IMR-90 (cell line): ENCODE results near the gene RGS17. TPM values are rescaled to one million over a fixed set of nuclear protein-coding genes. Genes with fewer than 3 reads are reported as not detected.
"Not testable (repeated sequence)": the region's sequence is repeated elsewhere in the genome, so short reads cannot be mapped to it uniquely, and the experiment has no call there.

Source experiments
- ATAC-seq: fragments of 200-7000 bp; cut with Tn5 transposase; 2 replicates; pipeline ENCODE4 v1.9.1; 2020; ENCODE audit warnings: low read depth, mild to moderate bottlenecking, moderate library complexity
- BruUV-seq: library from RNA; stranded (reverse); fragments of 400-500 nt; replicated peaks from 2 replicates; lab custom pipeline; 2021; lab: Mats Ljungman, UMichigan
- CTCF ChIA-PET: fragments of 300-600 bp; formaldehyde crosslinking; extraction: SDS; loops from one replicate; lab custom pipeline; 2021; ENCODE audit warnings: antibody characterized with exemption; lab: Yijun Ruan, JAX
- POLR2A ChIA-PET: fragments of 300-600 bp; sonication (Branson Sonifier 250); formaldehyde crosslinking; loops from one replicate; lab custom pipeline; 2022; ENCODE audit warnings: antibody characterized with exemption; ENCODE audit not compliant: unreplicated experiment; lab: Charles Lee
- DNase-seq: peaks from one replicate; pipeline ENCODE4 v3.0.0; 2013
- H2AFZ ChIP-seq: replicated peaks from 2 replicates; pipeline ENCODE3; 2013; ENCODE audit warnings: low read length, mild to moderate bottlenecking; ENCODE audit not compliant: poor library complexity
- H2AK5ac ChIP-seq: 2 replicates; pipeline ENCODE4 v1.6.1; 2013; ENCODE audit warnings: low read depth, low read length, inconsistent platforms
- H2AK9ac ChIP-seq: replicated peaks from 2 replicates; pipeline ENCODE3; 2013; ENCODE audit warnings: mild to moderate bottlenecking, low read depth, low read length, moderate library complexity; ENCODE audit not compliant: poor library complexity
- H2BK120ac ChIP-seq: 2 replicates; pipeline ENCODE4 v1.6.1; 2013; ENCODE audit warnings: low read depth, low read length, inconsistent platforms
- H2BK15ac ChIP-seq: 3 replicates; pipeline ENCODE4 v1.6.1; 2013; ENCODE audit warnings: low read depth, low read length, inconsistent platforms
- H2BK20ac ChIP-seq: 2 replicates; pipeline ENCODE4 v1.6.1; 2013; ENCODE audit warnings: low read depth, mild to moderate bottlenecking, inconsistent platforms, low read length, moderate library complexity
- H2BK5ac ChIP-seq: 2 replicates; pipeline ENCODE4 v1.6.1; 2013; ENCODE audit warnings: mild to moderate bottlenecking, low read depth, low read length, inconsistent platforms; ENCODE audit not compliant: poor library complexity, severe bottlenecking
- H3K14ac ChIP-seq: replicated peaks from 2 replicates; pipeline ENCODE4 v1.6.1; 2013; ENCODE audit warnings: low read depth, low read length, inconsistent platforms
- H3K18ac ChIP-seq: 2 replicates; pipeline ENCODE4 v1.6.1; 2013; ENCODE audit warnings: low read depth, low read length, control low read depth
- H3K23ac ChIP-seq: 2 replicates; pipeline ENCODE4 v1.6.1; 2013; ENCODE audit warnings: low read depth, low read length, inconsistent platforms
- H3K27ac ChIP-seq: 2 replicates; pipeline ENCODE4 v1.5.1; 2013; ENCODE audit warnings: mild to moderate bottlenecking, control low read depth, low read length; ENCODE audit not compliant: insufficient read depth
- H3K27me3 ChIP-seq: 2 replicates; pipeline ENCODE4 v1.6.1; 2013; ENCODE audit warnings: low read length; ENCODE audit not compliant: control insufficient read depth, insufficient read depth
- H3K36me3 ChIP-seq: 2 replicates; pipeline ENCODE4 v1.6.1; 2013; ENCODE audit warnings: low read length, mixed read lengths; ENCODE audit not compliant: control insufficient read depth, insufficient read depth
- H3K4ac ChIP-seq: 2 replicates; pipeline ENCODE4 v1.6.1; 2013; ENCODE audit warnings: low read depth, low read length, inconsistent platforms
- H3K4me1 ChIP-seq: 2 replicates; pipeline ENCODE4 v1.6.1; 2013; ENCODE audit warnings: low read length, mixed read lengths; ENCODE audit not compliant: control insufficient read depth, insufficient read depth
- H3K4me2 ChIP-seq: 2 replicates; pipeline ENCODE4 v1.6.1; 2013; ENCODE audit warnings: low read depth, mild to moderate bottlenecking, control low read depth, low read length, moderate library complexity
- H3K4me3 ChIP-seq: 2 replicates; pipeline ENCODE4 v1.5.1; 2013; ENCODE audit warnings: low read depth, mild to moderate bottlenecking, control low read depth, low read length, moderate library complexity; ENCODE audit not compliant: insufficient read depth
- H3K56ac ChIP-seq: 2 replicates; pipeline ENCODE4 v1.6.1; 2013; ENCODE audit warnings: low read length, inconsistent platforms; ENCODE audit not compliant: insufficient read depth; ENCODE audit errors: extremely low read depth
- H3K79me1 ChIP-seq, 2 experiments: 2 replicates each; pipeline ENCODE4 v1.6.1; 2013; ENCODE audit warnings: low read length in 2 of 2, inconsistent platforms in 1 of 2, low read depth in 1 of 2
- H3K9ac ChIP-seq: 2 replicates; pipeline ENCODE4 v1.6.1; 2013; ENCODE audit warnings: low read depth, low read length, control low read depth
- H3K9me1 ChIP-seq: 2 replicates; pipeline ENCODE4 v1.6.1; 2013; ENCODE audit warnings: low read length, inconsistent platforms; ENCODE audit not compliant: insufficient read depth
- H3K9me3 ChIP-seq: 2 replicates; pipeline ENCODE4 v1.6.1; 2013; ENCODE audit warnings: low read length; ENCODE audit not compliant: control insufficient read depth, insufficient read depth
- H4K20me1 ChIP-seq: 2 replicates; pipeline ENCODE4 v1.6.1; 2013; ENCODE audit warnings: low read length, inconsistent platforms; ENCODE audit not compliant: insufficient read depth
- H4K5ac ChIP-seq: 2 replicates; pipeline ENCODE4 v1.6.1; 2013; ENCODE audit warnings: mild to moderate bottlenecking, low read depth, low read length, control low read depth
- H4K8ac ChIP-seq, 2 experiments: 2 replicates each; pipeline ENCODE4 v1.6.1; 2013; ENCODE audit warnings: low read depth in 2 of 2, low read length in 2 of 2, control low read depth in 1 of 2, inconsistent platforms in 1 of 2
- H4K91ac ChIP-seq: 2 replicates; pipeline ENCODE4 v1.6.1; 2013; ENCODE audit warnings: low read depth, low read length, inconsistent platforms; ENCODE audit not compliant: insufficient read depth
- WGBS, 2 experiments: methylation state at CpG; one replicate each; pipeline versions ENCODE4 v1.1.5 to v1.1.7; 2013; ENCODE audit warnings: missing lambda C conversion rate in 2 of 2; ENCODE audit not compliant: insufficient read length in 1 of 2; ENCODE audit errors: extremely low coverage in 2 of 2; 5-methylcytosine and 5-hydroxymethylcytosine counted together
- dilution Hi-C: fragments of 300-500 bp; cut with HindIII; formaldehyde crosslinking; loops from one replicate; pipeline ENCODE4 v1.14.3; 2018; ENCODE audit warnings: low sequenced_read_pairs; ENCODE audit not compliant: unreplicated experiment
- in situ Hi-C: fragments of 300-500 bp; cut with MboI; formaldehyde crosslinking; loops from 3 replicates; pipeline ENCODE4 v1.14.3; 2019; ENCODE audit warnings: low sequenced_read_pairs, inconsistent platforms, mixed read lengths
- intact Hi-C: fragments of 100-400 bp; cut with micrococcal nuclease; formaldehyde crosslinking; loops from 2 replicates; pipeline ENCODE4 v1.10.0; 2022
- polyA plus RNA-seq, 3 experiments: library from polyadenylated mRNA; depleted of rRNA; stranded (reverse); fragments of >200 nt; gene quantifications; 2 replicates each; pipeline ENCODE4 v1.2.3, GENCODE V29; 2012; ENCODE audit warnings: low replicate concordance in 1 of 3
- total RNA-seq: library from RNA; depleted of rRNA; stranded (reverse); fragments of >200 nt; gene quantifications from 2 replicates; pipeline ENCODE4 v1.2.3, GENCODE V29; 2012

RGS17 gene
- total and polyA plus RNA-seq, 2 of the 4 experiments (the other 2 are of a cell fraction), result 0.75 to 1.4 TPM

- H3K23ac ChIP-seq, H4K20me1 ChIP-seq, H2BK15ac ChIP-seq, H3K4me2 ChIP-seq, H3K4me1 ChIP-seq, H4K5ac ChIP-seq, H3K18ac ChIP-seq, H2BK120ac ChIP-seq, H3K56ac ChIP-seq, H4K91ac ChIP-seq, in situ Hi-C loops, H2BK5ac ChIP-seq, H3K9me3 ChIP-seq, POLR2A ChIA-PET, H3K4me3 ChIP-seq, H2AK5ac ChIP-seq, H3K9ac ChIP-seq, intact Hi-C loops, H2AK9ac ChIP-seq, H3K4ac ChIP-seq, H3K14ac ChIP-seq, H3K27me3 ChIP-seq, H3K27ac ChIP-seq, ATAC-seq, DNase-seq, dilution Hi-C loops, CTCF ChIA-PET, H2BK20ac ChIP-seq, H3K79me1 ChIP-seq, BruUV-seq, H2AFZ ChIP-seq, H4K8ac ChIP-seq, H3K9me1 ChIP-seq, H3K36me3 ChIP-seq: not testable (repeated sequence)
- 100% methylated on average over 9 of the region's 30 CpGs; no CpG with 5 or more reads in 1 of the 2 experiments for WGBS, 2 experiments
Measured at GRCh38 chr6:153133667-153134066, 2.6 kb upstream of the RGS17 start.
